ENCODE measurements around the gene YPEL3.

DNA sequence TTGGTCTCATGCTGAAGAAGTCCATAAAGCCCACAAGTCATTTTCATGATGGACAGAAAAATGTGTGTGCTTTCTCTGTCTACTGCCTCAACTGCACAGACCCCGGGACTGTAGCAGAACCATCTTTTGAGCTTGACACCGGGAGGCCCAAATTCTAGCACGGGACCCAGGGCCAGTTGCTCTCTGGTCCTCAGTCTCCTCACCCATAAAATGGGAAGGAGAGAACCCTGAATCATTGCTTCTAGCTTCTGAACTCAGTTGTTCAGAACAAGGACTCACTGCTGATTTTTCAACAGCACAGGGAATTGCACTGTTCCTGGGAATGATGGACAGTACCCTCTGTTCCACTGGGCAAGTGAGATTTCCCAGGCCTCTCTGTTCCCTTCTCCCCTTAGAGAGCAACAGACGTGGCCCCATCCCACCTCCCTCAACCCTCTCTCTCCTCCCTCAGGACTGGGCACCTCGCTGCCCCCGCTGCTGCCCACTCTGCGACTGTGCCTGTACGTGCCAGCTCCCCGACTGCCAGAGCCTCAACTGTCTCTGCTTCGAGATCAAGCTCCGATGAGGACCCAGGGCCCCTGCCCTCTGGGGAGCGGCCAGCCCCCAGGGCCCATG, 32.6 kb downstream of the YPEL3 start:
- TF ChIP-seq CTBP1 (IDR thresholded peaks at IDR 0.05; ENCODE audit: borderline replicate concordance) (no peak), TARDBP (IDR thresholded peaks at IDR 0.05) (no peak), SP1 (IDR thresholded peaks at IDR 0.05) (no peak)

Measured in HEK293T (cell line).